H1 (cell line): Measurements from ENCODE around the gene NR1H2. TPM values are rescaled to one million over a fixed set of nuclear protein-coding genes. Genes with fewer than 3 reads are reported as not detected.

Experiments
- BRCA1 ChIP-seq: IDR thresholded peaks from 2 replicates; pipeline ENCODE4 v1.6.1; 2012; ENCODE audit warnings: low read depth, low read length, improper control_type of control experiment
- CTBP2 ChIP-seq: IDR thresholded peaks from 2 replicates; pipeline ENCODE4 v1.7.0; 2011; ENCODE audit warnings: borderline replicate concordance, mild to moderate bottlenecking, moderate library complexity, mixed read lengths, low read length; ENCODE audit not compliant: insufficient read depth, insufficient read length
- EZH2 ChIP-seq: fragments of 200-600 bp; sonication (generic); IDR thresholded peaks from 2 replicates; pipeline ENCODE4 v1.7.1; 2012; ENCODE audit warnings: low read depth, mild to moderate bottlenecking, moderate library complexity, low read length, inconsistent platforms; ENCODE audit not compliant: severe bottlenecking
- FOSL1 ChIP-seq: IDR thresholded peaks from 2 replicates; pipeline ENCODE4 v1.6.1; 2011; ENCODE audit warnings: mild to moderate bottlenecking, low read depth, low read length, moderate library complexity; ENCODE audit not compliant: insufficient read depth
- KDM1A ChIP-seq: fragments of 200-600, 300-600 bp; sonication (generic); IDR thresholded peaks from 2 replicates; pipeline ENCODE4 v1.7.1; 2016; ENCODE audit warnings: mild to moderate bottlenecking, low read length, borderline replicate concordance
- KDM4A ChIP-seq: IDR thresholded peaks from one replicate; pipeline ENCODE4 v1.7.1; 2012; ENCODE audit warnings: low read depth, mild to moderate bottlenecking, moderate library complexity, low read length, inconsistent platforms; ENCODE audit not compliant: severe bottlenecking
- SIN3A ChIP-seq, 2 experiments: IDR thresholded peaks in 1 of 2; conservative IDR thresholded peaks in 1 of 2; 2 replicates each; pipeline ENCODE4 v1.6.1; 2011 to 2012; ENCODE audit warnings: low read length in 2 of 2, improper control_type of control experiment in 1 of 2, low read depth in 1 of 2, mild to moderate bottlenecking in 1 of 2
- SIRT6 ChIP-seq: IDR thresholded peaks from one replicate; pipeline ENCODE4 v1.7.1; 2012; ENCODE audit warnings: low read length, inconsistent platforms
- TAF7 ChIP-seq: optimal IDR thresholded peaks from 2 replicates; pipeline ENCODE3; 2011; ENCODE audit warnings: low read depth, mild to moderate bottlenecking, inconsistent platforms, low read length, moderate library complexity, borderline replicate concordance
- TBP ChIP-seq: IDR thresholded peaks from 2 replicates; pipeline ENCODE4 v1.6.1; 2011; ENCODE audit warnings: low read depth, low read length, improper control_type of control experiment
- TEAD4 ChIP-seq: IDR thresholded peaks from 2 replicates; pipeline ENCODE4 v1.6.1; 2012; ENCODE audit warnings: low read depth, low read length, inconsistent platforms, mixed read lengths
- ZNF274 ChIP-seq: IDR thresholded peaks from 2 replicates; pipeline ENCODE4 v1.7.0; 2012; ENCODE audit warnings: low read length, borderline replicate concordance; ENCODE audit errors: extremely low read depth
- polyA plus RNA-seq, 7 experiments: library from polyadenylated mRNA; depleted of rRNA in 3 of 7; stranded (reverse) in 5 of 7; unstranded in 2 of 7; fragments of >200 nt in 5 of 7; fragments of 200-250 nt in 2 of 7; gene quantifications; 1 replicate in 5 of 7; 2 replicates in 1 of 7; 4 replicates in 1 of 7; pipeline versions ENCODE4 v1.2.1 to v1.2.3, GENCODE V29; 2011 to 2013; ENCODE audit warnings: missing spikeins in 2 of 7, mixed read lengths in 2 of 7
- total RNA-seq: library from RNA; stranded (reverse); fragmentation: NEBNext Ultra II Directional; extraction: Animal tissue kit (Norgen Biotek cat#: 25700); gene quantifications from 2 replicates; pipeline ENCODE4 v1.2.1, GENCODE V29; 2021

Gene NR1H2
- total and polyA plus RNA-seq, 2 of the 8 experiments (the other 6 are each of a cell fraction or from before 2014, with no cell fraction given): 40.3 to 47.5 TPM

DNA sequence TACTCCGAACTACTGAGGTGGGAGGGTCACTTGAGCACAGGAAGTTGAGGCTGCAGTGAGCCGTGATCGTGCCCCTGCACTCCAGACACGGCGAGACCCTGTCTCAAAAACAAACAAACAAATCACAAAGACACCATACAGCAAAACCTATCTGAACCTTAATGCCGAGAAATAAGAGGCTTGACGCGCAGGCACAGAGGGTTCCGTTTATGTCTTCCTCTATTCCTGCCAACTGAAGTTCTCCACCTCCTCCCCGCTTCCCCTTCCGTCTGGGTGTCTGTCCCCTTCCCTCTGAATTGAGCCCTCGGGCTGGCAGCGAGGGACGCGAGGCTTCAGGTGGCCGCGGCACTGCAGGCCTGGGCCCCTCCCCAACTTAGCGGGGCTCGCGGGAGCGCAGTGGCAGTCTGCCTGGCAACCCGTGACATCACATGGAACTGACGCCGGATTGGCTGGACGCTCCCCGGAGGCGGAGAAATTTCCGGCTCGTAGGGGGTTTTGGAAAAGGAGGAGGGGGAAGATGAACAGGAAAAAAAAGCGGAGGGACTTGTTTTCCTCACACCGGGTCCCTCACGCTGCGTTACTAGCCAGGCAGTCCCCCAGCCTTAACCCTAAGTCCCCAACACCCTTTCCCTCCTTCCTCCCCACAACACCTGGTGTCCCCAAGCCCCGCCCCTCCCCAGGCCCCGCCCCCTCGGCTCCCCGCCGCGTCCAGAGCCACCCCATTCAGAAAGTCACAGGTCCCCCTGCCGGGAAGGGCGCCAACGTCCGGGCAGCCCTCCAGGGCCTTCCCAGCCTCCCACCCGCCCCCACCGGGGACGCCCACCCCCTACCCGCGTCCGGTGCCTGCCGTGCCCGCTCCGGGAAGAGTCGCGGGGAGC is 55.3 kb downstream of the NR1H2 start (continued):
- TF ChIP-seq TEAD4 (no peak), TBP (no peak), FOSL1 (no peak), KDM1A (no peak), CTBP2 (no peak), SIN3A (conservative IDR thresholded peaks at IDR 0.05 in 1 of 2, IDR thresholded peaks at IDR 0.05 in 1 of 2; ENCODE audit: low read depth in 1 of 2, low read length in 2 of 2) (no peak), ZNF274 (no peak), BRCA1 (peak; percentile 36; the same call in 1 of the 2 replicates), SIRT6 (no peak), TAF7 (no peak), KDM4A (peak; percentile 56), EZH2 (no peak)
